ENCODE data around the gene MPEG1.

DNA sequence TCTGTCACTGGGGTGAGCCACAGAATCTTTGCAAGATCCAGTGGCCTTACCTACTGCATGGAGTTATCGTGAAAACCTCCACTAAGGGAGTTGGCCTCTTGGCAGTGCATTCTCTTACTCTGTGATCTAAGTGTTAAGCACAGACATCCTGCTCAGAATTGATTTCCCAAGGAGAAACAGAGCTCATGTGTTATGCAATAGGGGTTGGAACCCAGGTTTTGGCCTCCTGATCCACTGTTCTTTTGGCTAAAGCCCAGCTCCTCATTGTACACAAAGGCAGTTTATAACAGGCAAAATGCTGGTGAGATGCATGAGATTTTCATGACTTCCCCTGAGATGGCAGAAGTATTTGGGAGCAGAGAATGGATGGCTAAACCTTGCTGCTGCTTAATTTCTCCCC, 29.0 kb downstream of the MPEG1 start:
- no peak for TF ChIP-seq TAF1 (conservative IDR thresholded peaks at IDR 0.05)
- TF ChIP-seq, protein P1, sequence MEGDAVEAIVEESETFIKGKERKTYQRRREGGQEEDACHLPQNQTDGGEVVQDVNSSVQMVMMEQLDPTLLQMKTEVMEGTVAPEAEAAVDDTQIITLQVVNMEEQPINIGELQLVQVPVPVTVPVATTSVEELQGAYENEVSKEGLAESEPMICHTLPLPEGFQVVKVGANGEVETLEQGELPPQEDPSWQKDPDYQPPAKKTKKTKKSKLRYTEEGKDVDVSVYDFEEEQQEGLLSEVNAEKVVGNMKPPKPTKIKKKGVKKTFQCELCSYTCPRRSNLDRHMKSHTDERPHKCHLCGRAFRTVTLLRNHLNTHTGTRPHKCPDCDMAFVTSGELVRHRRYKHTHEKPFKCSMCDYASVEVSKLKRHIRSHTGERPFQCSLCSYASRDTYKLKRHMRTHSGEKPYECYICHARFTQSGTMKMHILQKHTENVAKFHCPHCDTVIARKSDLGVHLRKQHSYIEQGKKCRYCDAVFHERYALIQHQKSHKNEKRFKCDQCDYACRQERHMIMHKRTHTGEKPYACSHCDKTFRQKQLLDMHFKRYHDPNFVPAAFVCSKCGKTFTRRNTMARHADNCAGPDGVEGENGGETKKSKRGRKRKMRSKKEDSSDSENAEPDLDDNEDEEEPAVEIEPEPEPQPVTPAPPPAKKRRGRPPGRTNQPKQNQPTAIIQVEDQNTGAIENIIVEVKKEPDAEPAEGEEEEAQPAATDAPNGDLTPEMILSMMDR (IDR thresholded peaks at IDR 0.05; ENCODE audit: low read depth, low read length, missing input control): no peak

Data from liver (tissue), 3 donors.